Measurements from ENCODE around the gene LKAAEAR1.
A peak's percentile ranks its signal among the peaks of the same experiment; 100 is the strongest.

Gene LKAAEAR1

DNA sequence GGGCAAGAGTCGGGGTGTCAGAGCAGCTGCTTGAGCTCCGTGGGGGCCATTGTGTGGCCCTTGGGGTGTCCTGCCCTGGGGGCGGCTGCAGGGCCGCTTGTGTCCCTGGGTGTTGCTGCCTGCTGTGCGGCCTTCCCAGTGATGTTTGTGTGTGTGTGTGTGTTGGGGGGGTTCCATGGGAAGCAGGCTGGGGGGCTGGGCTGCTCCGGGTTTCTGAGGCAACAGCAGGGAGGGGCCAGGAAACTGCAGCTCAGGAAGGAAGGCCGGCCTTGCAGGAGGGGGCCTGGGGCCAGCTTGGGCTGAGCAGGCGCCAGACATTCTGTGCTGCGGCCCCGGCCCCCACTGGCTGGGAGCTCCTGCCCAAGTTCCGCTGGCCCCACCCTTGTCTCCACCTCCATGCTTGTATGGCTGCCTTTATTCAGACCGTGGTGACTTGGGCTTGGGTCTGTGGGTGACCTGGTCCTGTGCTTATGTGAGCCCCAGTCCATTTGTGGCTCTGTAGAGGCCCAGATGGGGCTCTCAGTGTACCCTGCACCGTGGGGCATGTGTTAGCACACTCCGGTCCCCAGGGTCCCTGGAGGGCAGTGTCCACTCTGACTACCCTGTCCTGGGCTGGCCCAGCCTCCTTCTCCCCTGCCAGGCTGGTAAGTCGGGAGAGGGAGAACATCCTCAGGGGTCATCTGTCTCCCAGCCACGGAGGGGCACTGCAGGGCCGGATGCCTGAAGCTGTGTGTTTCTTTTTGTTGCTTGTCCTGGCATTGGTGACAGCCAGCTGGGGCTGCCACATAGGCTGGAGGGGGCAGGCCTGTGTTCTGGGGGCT lies 30.1 kb downstream of the LKAAEAR1 start:
- in situ Hi-C loops (cut with HindIII; ENCODE audit: low sequenced_read_pairs), result no loop called here
- TF ChIP-seq, protein P1, sequence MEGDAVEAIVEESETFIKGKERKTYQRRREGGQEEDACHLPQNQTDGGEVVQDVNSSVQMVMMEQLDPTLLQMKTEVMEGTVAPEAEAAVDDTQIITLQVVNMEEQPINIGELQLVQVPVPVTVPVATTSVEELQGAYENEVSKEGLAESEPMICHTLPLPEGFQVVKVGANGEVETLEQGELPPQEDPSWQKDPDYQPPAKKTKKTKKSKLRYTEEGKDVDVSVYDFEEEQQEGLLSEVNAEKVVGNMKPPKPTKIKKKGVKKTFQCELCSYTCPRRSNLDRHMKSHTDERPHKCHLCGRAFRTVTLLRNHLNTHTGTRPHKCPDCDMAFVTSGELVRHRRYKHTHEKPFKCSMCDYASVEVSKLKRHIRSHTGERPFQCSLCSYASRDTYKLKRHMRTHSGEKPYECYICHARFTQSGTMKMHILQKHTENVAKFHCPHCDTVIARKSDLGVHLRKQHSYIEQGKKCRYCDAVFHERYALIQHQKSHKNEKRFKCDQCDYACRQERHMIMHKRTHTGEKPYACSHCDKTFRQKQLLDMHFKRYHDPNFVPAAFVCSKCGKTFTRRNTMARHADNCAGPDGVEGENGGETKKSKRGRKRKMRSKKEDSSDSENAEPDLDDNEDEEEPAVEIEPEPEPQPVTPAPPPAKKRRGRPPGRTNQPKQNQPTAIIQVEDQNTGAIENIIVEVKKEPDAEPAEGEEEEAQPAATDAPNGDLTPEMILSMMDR (IDR thresholded peaks at IDR 0.05; ENCODE audit: low read depth, low read length), result peak; percentile 33

DNA sequence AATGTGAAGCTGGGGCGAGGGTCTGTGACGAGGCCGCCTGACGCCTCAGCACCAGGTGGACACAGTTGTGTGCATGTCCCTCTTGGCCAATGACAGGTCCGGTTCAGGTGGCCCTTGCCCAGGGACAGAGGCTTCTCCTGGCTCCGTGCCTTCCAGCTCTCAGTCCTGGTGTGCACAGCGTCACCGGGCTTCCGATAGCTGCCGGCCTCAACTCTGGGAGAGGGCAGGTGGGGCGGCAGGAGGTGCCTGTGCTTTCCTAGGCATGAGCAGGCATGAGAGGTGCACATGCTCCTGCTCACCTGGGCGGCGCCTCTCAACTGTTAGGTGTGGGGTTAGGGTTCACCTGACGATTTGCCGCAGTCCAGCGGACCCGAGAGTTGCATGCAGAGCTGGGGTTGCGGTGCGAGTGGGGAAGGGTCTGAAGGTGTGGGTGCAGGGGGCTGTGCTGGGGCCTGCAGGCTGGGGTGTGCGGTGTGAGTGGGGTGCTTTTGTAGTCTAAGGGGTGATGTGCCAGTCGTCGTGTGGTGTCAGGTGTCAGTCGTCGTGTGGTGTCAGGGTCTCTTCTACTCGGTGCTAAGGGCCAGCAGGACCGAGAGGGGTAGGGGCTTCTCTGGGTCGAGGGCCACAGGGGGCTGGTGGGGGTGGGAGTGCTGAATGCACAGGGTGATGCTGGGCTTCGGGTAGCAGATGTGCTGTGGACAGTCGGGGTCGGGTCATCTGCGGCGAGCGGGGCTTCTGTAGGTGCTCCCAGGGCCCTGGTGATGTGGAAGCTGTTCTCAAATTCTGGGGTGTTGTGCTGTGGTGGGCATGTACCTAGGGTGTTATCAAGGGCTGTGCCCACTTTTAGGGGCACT lies 31.0 kb downstream of the LKAAEAR1 start:
- in situ Hi-C loops (cut with HindIII; ENCODE audit: low sequenced_read_pairs), result no loop called here
- TF ChIP-seq, protein P1 (IDR thresholded peaks at IDR 0.05; ENCODE audit: low read depth, low read length), result no peak
- no peak overlapping the region for H3K4me3 ChIP-seq (ENCODE audit: low read depth, low read length)
- DNase-seq (ENCODE audit: low read depth, low spot score), result no peak

More for the DNA sequence above, 30.1 kb downstream of the LKAAEAR1 start:
- DNase-seq (ENCODE audit: low read depth, low spot score), result peak; percentile 23
- H3K4me3 ChIP-seq (ENCODE audit: low read depth, low read length), result no peak overlapping the region

DNA sequence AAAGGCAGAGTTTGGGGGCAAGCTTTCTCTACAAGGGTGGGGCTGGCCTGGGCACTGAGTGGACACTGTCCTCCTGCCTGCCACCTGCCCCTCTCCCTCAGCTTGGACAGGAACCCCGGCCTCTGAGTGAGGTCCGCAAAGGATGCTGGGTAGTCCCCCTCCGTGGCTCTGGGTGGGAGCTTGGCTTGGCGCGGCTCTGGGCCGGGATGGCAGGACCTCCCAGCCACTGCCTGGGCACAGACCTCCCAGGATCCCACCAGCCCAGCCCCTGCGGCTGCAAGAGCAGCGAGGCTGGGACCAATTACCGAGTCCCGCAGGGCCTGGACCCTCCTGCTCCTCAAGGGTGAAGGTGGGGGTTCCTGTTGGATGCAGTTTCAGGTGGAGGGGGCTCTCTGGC lies 31.9 kb downstream of the LKAAEAR1 start:
- TF ChIP-seq, protein P1 (IDR thresholded peaks at IDR 0.05; ENCODE audit: low read depth, low read length), result no peak
- no peak for DNase-seq (ENCODE audit: low read depth, low spot score)
- H3K4me3 ChIP-seq (ENCODE audit: low read depth, low read length), result no peak overlapping the region
- in situ Hi-C loops (cut with HindIII; ENCODE audit: low sequenced_read_pairs), result no loop called here

DNA sequence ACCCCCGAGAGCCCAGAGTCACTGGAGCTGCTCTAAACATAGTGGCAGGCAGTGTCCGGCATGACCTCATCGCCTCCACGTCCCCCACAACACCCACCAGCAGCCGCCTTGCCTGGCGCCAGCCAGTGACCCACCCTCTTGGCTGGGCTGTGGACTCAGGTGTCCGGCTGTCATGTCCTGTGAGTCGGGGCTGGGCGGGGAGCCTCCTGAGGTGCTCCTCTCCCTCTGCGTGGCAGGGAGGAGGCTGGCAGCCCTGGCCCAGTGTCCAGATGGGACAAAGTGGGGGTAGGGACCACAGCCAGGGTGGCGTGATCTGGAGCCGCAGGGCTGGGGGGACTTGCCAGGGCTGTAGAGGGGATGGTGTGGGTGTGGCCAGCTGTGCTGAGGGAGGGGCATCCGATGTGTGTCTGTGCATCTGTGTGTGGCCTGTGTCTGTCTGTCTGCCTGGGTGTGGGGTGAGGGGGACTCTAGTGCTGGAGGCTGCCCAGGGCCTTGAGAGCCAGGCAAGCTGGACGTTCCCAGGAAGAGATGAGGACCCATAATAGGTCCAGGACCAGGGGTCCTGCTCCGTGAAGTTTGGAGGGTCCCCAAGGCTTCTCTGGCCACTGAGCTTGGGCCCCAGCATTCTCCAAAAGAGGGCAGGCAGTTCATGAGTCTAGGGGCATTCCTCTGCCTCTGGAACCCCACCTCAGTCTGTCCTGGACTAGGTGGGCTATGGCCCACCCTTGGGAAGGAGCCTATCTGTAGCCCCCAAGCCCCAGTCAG lies 32.5 kb downstream of the LKAAEAR1 start:
- no peak for DNase-seq (ENCODE audit: low read depth, low spot score)
- no peak overlapping the region for H3K4me3 ChIP-seq (ENCODE audit: low read depth, low read length)
- in situ Hi-C loops (cut with HindIII; ENCODE audit: low sequenced_read_pairs), result no loop called here
- TF ChIP-seq, protein P1 (IDR thresholded peaks at IDR 0.05; ENCODE audit: low read depth, low read length), result no peak

DNA sequence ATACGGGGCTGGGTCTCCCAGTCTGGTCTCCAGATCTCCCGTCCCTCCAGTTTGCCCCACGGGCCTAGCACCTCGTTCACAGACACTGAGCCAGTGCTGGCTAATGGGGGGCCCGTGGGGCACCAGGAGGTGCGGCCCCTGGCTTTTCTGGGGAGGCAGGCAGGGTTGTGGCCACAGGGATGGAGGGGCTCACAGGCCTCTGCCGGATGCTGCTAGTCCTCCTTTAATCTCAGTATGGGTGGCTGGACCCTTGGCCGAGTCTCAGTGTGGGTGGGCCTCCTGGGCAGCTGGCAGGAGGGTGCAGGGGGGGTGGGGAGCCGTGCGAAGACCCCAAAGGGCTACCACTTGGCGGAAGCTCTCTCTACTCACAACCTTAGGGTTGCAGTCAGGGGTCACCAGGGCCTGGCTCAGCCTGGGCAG lies 33.2 kb downstream of the LKAAEAR1 start:
- in situ Hi-C loops (cut with HindIII; ENCODE audit: low sequenced_read_pairs), result no loop called here
- no peak for DNase-seq (ENCODE audit: low read depth, low spot score)
- TF ChIP-seq, protein P1 (IDR thresholded peaks at IDR 0.05; ENCODE audit: low read depth, low read length), result no peak
- no peak overlapping the region for H3K4me3 ChIP-seq (ENCODE audit: low read depth, low read length)
